ENCODE data around the gene COL16A1. TPM values are rescaled to one million over a fixed set of nuclear protein-coding genes. Genes with fewer than 3 reads are reported as not detected.
"Not testable (repeated sequence)": the region's sequence is repeated elsewhere in the genome, so short reads cannot be mapped to it uniquely, and the experiment has no call there.

Gene COL16A1
- total RNA-seq, 1 donor from 2014 or later: 5.8 TPM

DNA sequence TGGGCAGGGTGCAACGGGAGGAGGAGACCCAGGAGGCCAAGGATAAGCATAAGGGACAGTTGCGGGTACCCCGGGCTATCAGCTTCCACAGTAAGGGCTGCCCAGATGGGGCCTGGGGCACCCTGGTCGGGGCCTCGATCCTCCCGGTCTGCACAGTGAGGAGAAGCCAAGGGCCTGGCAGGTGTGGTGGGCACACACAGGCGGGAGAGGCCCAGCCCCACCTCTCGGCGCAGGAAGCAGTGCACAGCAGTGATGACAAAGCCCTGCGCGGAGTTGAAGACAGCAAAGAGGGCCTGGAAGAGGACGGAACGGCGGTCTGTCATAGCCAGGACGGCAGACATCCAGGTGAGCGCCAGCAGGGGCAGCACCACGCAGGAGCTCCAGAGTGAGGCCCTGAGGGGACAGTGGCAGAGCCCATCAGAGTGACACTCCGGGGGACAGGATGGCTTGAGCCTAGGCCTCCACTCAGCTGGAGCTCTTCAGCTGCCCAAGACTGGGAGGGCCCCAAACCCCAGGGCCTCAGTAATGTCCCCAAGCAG is 29.0 kb upstream of the COL16A1 start:
- no peak for DNase-seq

DNA sequence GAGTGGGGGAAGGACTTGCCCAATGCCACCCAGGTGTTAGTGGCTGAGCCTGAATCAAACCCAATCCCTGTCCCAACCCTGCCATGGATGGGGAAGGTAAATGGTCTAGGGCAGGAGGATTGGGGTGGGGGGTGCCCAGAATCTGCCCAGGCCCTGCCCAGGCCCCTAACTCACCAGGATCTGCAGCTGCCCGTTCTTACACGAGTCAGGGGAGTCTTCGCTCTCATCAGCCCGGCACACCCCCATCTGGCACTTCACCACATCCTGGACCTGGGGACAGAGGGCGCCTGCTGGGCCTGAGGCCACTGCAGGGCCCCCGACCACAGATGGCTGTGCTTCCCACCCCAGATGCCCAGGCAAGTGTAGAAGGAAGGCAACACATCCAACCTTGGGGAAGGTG is 28.5 kb upstream of the COL16A1 start:
- no peak for DNase-seq

GRCh38 chr1:31731049-31731565 is 27.3 kb upstream of the COL16A1 start:
- DNase-seq: no peak

- DNase-seq: no peak
These were observed 26.7 kb upstream of the COL16A1 start for GRCh38 chr1:31730336-31731048.

- DNase-seq: no peak
These were observed 24.0 kb upstream of the COL16A1 start for GRCh38 chr1:31727849-31728248.

DNA sequence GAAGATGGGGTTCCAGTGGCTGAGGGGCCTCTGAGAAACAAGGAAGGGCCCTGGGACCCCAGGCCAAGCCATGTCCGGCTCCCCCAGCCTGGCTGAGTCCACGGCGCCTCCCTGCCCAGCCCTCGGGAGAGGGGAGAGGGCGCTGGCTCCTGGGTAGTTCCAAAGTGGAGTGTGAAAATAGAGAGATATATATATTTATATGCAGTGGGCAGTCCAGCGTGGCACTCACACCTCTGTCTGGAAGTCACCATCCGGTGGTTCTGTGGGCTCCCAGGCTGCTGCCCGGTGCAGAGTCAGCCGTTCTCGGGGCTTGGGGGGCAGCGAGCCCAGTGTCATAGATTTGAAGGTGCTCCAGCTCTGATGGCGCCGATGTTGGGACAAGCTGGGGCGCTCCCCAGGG is 23.4 kb upstream of the COL16A1 start:
- DNase-seq: no peak

DNA sequence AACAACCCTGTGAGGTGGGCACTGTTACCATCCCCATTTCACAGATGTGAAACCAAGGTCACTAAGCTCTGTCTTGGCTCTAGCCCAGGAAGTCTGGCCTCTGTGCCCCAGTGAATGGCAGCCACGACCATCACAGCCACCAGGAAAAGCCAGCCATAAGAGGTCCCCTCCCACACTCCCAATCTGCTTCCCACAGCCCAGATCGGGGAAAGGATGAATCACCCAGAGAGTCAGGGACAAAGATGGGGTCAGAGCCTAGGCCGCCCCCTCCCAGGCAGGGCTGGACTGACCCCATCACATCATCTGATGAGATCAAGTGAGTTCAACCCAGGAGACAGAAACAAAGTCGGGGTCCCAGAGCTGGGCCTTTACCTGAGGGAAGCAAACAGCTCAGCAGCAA is 22.9 kb upstream of the COL16A1 start:
- DNase-seq: no peak

DNA sequence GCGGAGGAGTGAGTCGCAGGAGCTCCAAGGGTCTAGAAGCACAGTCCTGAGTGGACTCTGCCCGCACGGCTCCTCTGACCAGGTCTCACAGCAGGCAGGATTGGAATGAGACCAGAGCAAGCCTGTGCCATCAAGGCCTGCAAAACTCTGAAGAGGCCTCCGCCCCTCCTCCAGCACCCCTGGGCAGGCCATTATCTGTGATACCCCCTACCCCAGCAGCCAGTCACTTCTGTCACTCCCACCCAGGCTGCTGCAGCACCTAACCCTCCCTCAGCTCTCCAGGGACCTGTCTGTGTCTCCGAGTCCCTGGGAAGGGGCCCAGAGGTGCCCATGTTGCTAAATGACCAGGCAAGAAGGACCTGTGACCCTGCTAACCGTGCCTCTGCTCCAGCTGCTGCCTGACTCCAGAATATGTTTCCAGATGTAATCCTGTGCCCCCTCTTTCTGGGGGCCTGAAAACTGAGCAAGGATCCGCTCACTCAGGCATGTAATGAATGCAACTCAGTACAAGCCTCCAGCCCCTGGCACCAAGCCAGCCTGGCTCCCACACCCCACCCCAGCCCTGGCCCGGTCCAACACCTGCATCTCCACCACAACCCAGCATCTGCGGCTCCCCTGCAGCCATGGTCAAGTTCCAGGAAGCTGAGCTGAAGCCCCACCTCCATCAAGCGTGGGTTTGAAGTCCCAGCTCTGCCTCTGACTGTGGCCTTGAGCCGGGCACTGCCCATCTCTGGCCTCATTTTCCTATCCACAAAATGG is 22.1 kb upstream of the COL16A1 start:
- DNase-seq: no peak

GRCh38 chr1:31725134-31725533 is 21.3 kb upstream of the COL16A1 start:
- no peak for DNase-seq

DNA sequence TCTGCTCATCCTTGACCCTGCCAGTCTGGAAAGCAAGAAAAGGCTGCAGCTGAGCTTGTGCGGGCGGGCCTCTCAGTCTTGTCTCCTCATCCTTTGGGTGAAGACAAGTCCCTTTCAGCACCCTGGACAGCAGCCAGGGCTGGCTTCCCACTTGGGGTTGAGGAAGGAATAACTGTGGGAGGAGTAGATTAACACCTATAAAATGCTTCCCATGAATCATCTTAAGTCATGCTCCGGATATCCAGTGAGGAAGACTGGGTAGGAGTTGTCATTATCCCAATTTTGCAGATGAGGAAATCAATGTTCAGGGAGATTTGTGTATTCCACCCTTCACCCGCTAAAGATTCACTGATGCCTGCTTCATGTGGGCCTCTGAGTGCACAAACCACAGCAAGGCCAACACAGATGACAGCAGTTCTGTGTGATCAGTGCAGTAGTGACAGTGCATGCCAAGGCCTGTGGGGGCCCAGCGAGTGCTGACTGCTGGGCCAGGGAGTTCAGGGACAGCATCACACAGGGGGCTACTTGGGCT is 20.1 kb upstream of the COL16A1 start:
- no peak for DNase-seq

DNA sequence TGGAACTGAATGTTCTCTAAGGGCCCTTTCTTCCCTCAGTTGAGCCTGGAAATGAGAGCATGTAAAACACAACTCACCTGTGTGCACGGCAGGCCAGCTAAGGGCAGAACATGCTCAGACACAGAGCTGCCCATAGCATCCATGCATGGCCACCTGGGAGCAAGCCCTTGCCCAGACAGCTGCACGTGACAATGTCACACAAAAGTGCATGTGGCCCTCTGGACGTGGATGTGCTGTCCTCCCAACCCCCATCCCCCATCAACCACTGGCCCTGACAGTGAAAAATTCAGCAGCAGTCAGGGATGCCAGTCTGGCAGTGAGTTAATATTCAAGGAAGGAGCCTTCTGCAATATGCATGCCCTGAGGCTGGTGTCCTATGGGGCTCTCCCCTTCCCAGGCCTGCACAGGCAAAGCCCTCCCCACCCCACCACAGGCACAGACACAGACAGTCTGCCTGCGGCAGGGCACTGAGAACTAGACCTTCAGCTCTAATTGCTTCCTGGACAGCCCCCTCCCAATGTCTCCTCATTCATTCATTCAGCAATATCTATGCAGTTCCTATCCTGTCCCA is 14.6 kb upstream of the COL16A1 start:
- DNase-seq: no peak

DNA sequence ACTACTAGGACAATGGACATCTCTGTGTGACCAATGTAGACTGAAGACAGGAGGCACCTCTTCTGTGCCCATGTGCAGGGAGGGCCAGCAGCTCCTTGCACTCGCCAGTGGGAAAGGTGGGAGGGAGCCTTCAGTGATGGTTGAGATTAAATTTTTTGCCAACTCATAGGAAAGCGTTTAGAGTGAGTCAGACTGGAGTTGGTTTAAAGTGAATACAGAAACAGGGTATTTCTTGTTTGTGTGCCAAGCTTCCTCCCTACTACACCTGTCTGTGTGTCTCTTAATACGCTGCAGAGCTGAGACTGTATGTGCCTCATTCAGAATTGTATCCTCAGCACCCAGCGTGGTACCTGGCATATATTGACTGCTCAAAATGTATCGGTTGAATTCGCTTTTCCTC is 13.5 kb upstream of the COL16A1 start:
- DNase-seq: no peak

GRCh38 chr1:31715873-31716220 is 12.0 kb upstream of the COL16A1 start:
- no peak for DNase-seq

- DNase-seq: peak; percentile 54
These were observed 11.5 kb upstream of the COL16A1 start for GRCh38 chr1:31715087-31715872.

- no peak for DNase-seq
These were observed 10.7 kb upstream of the COL16A1 start for GRCh38 chr1:31714442-31715086.

DNA sequence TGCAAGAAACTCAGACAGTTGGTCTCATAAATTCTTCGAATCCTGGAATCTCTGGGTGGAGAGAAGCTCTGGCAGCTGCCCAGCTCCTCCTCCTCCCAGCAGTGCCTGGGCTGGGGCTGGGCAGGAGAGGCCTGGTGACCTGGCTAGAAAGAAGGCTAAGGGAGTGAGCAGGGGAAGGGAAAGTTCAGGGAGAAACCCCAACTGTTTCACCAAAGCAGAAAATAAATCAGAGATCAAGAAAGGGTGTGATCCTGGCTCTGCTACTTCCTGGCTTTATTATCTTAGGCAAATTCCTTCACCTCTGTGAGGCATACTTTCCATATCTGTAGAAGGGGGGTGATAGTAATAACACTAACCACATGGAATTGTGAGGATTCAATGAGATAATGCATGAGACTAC is 8.8 kb upstream of the COL16A1 start:
- no peak for DNase-seq

- DNase-seq: no peak
These were observed 8.3 kb upstream of the COL16A1 start for GRCh38 chr1:31712068-31712467.

GRCh38 chr1:31708324-31708723 is 4.5 kb upstream of the COL16A1 start:
- no peak for DNase-seq

- no peak for DNase-seq
These were observed 3.9 kb upstream of the COL16A1 start for GRCh38 chr1:31707711-31708110.

DNA sequence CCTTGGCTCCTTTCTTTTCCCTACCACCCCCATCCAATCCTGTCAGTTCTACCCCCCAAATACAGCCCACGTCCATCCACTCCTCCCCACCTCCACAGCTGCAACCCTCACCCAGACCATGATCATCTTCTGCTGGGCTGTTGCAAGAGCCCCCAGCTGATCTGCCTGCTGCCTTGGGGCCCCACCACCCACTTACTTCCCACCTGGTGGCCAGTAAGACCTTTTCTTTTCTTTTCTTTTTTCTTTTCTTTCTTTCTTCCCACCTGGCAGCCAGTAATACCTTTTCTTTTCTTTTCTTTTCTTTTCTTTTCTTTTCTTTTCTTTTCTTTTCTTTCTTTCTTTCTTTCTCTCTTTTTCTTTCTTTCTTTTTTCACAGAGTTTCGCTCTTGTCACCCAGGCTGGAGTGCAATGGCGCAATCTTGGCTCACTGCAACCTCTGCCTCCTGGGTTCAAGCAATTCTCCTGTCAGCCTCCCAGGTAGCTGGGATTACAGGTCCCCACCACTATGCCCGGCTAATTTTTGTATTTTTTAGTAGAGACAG is 3.3 kb upstream of the COL16A1 start:
- not testable (repeated sequence) for DNase-seq

- DNase-seq: no peak
These were observed 2.7 kb upstream of the COL16A1 start for GRCh38 chr1:31706384-31707058.
